Kasumi-1 (cell line): ENCODE measurements around the gene SLFN12L.
"Not testable (repeated sequence)": the region's sequence is repeated elsewhere in the genome, so short reads cannot be mapped to it uniquely, and the experiment has no call there.

ENCODE experiments used
- DNase-seq, 2 experiments: peaks; one replicate each; lab custom pipeline; 2025; lab: John Stamatoyannopoulos, UW

Gene SLFN12L

GRCh38 chr17:35542990-35543389 lies 5.5 kb upstream of the SLFN12L start:
- peak in 1 of 2 experiments; percentile 46 for DNase-seq

GRCh38 chr17:35541434-35541833 lies 4.0 kb upstream of the SLFN12L start:
- no peak for DNase-seq

DNA sequence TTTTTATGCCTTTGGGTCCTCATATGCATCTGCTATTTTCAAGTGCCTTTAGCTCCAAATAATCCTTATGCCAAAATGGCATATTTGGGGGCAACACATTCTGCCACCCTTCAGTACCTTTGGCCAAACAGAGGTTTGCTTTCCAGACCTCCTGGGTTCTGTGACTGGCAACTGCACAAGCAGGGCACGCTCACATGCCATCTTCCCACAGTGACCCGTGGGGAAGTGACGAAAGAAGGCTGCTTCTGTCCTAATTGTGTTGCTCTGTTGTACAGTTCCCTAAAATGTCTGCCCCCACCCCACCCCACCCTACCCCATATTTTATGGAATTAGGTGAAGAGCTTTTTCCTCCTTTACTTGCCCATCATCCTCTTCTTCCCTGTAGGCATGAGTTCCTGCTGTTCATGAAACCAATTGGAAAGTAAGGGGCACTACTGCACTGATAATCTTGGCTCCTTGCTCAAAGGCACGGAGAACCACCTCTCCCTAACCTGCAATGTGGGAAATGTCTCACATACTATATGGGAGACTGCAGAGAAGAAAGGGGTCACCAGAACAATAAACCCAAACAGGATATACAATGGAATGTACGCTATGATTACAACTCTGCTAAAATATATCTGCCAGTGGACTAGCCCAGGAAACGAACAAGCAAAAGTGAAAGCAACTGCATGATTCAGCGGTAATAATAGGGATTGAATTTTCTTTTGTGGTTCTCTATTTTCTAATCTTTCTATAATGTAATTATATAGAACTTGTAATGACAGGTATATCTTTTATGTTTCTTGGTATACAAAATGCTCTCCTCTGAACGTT lies 3.3 kb upstream of the SLFN12L start:
- peak; percentile 14 to 56 for DNase-seq

- DNase-seq, result no peak
These were observed 2.2 kb upstream of the SLFN12L start for GRCh38 chr17:35539659-35540026.

DNA sequence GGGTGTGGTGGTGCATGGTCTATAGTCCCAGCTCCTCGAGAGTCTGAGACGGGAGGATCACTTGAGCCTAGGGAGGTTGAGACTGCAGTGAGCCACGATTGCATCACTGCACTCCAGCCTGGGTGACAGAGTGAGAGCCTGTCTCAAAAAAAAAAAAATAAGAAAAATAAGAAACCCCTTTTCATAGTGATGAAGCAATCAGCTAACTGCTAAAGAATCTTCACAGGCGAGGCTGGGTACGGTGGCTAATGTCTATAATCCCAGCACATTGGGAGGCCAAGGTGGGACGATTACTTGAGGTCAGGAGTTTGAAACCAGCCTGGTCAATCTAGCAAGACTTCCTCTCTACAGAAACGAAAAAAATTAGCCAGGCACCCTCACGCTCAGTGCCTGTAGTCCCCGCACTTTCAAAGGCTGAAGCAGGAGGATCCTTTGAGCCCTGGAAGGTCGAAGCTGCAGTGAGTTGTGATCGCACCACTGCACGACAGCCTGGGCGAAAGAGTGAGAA lies 760 bp downstream of the SLFN12L start:
- no peak for DNase-seq

GRCh38 chr17:35535406-35535805 lies 2.1 kb downstream of the SLFN12L start:
- DNase-seq, result not testable (repeated sequence)

- DNase-seq, result no peak
These were observed 2.8 kb downstream of the SLFN12L start for GRCh38 chr17:35534576-35535093.

DNA sequence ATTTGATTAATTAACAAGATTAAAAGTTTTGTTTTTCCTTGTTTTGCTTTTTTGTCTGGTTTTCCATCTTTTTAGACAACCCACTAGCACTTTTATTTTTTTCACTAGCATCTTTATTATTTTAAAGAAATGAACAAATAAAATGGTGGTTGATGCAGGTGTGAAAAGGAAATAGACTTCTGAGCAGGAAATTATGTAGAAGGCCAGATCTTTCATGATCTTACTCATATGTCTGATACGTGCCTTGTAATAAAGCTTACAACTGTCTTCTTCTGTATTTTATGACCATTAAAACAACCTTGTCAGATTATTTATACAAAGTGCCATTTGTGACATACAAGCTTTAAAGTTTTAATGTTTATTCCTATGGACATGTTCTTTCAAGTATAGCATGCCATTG lies 6.3 kb downstream of the SLFN12L start:
- DNase-seq, result no peak

DNA sequence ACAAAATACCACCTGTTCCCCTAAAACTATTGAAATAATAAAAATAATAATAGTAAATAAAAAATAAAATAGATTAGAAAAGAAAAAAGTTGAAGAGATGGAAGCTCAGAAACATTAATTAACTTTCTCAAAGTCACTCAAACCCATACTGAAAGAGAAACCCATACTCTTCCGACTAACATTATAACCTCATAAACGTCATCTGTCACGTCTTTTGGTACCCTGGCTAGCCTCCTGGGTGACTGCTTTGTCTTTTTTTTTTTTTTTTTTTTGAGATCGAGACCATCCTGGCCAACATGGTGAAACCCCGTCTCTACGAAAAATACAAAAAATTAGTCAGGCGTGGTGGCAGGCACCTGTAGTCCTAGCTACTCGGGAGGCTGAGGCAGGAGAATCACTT lies 7.6 kb downstream of the SLFN12L start:
- DNase-seq, result no peak

DNA sequence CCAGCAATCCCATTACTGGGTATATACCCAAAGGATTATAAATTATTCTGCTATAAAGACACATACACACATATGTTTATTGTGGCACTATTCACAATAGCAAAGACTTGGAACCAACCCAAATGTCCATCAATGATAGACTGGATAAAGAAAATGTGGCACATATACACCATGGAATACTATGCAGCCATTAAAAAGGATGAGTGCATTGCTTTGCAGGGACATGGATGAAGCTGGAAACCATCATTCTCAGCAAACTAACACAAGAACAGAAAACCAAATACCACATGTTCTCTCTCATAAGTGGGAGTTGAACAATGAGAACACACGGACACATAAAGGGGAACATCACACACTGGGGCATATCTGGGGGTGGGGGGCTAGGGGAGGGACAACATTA lies 8.2 kb downstream of the SLFN12L start:
- DNase-seq, result not testable (repeated sequence)

- DNase-seq, result peak; percentile 36 to 47
These were observed 14.2 kb downstream of the SLFN12L start for GRCh38 chr17:35523296-35523695.

DNA sequence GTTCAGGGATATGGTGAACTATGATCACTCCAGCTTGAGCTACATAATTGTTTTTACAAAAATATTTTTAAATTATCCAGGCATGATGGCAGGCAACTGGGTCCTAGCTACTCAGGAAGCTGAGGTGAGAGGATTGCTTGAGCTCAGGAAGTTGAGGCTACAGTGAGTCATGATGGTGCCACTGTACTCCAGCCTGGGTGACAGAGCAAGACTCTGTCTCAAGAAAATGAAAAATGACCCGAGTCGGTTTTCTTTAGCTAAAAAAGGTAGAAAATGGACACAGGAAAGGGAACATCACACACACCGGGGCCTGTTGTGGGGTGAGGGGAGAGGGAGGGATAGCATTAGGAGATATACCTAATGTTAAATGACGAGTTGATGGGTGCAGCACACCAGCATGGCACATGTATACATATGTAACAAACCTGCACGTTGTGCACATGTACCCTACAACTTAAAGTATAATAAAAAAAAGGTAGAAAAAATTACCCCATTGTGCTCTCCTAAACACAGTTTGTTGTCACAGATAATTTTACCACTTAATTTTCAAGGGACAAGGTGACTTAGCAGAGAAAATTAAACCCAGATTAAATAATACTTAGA lies 15.7 kb downstream of the SLFN12L start:
- DNase-seq, result peak; percentile 74 to 84

DNA sequence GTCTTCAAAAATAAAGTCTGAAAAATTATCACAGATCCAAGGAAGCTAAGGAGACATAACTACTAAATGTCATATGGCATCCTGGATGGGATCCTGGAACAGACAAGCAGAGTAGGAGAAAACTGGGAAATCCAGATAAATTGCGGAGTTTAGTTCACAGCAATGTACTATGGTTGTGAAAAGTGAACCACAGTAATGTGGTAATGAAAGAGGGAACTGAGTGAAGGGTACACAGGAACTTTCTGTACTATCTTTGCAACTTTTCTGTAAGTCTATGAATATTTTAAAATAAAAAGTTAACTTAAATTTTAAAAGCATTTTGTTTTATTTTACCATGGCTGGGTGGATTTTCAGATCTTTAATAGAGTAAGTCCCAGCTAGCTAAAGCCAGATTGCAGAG lies 16.3 kb downstream of the SLFN12L start:
- DNase-seq, result peak; percentile 33 to 49

DNA sequence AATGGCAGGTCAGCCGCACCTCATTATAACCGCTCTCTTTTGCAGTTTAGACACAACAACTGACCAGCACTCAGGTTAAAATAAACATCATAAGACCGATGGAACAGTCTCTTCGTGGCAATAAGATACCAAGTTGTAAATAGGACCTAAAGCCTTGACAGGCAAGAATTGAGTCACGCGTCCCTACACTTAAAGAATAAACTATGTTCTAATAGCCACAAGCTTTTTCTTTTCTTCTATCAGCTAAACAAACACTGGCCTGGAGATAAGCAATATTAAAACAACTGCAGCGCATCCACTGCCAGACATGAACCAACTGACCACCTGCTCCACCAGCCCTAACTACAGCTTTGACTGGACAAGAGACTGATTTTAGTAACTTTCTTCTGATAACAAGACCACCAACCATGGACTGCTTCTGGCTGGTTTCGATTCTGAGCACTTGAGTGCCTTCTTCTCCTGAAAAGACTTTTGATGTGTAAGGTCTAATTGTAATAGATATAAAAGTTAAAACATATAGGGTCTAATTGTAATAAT lies 17.5 kb downstream of the SLFN12L start:
- no peak for DNase-seq

GRCh38 chr17:35519439-35519838 lies 18.0 kb downstream of the SLFN12L start:
- no peak for DNase-seq

DNA sequence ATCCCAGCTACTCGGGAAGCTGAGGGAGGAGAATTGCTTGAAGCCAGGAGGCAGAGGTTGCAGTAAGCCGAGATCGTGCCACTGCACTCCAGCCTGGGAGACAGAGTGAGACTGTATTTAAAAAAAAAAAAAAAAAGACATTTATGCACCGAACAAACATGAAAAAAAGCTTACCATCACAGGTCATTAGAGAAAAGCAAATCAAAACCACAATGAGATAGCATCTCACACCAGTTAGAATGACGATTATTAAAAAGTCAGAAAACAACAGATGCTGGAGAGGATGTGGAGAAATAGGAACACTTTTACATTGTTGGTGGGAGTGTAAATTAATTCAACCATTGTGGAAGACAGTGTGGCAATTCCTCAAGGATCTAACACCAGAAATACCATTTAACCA lies 19.0 kb downstream of the SLFN12L start:
- DNase-seq, result not testable (repeated sequence)

GRCh38 chr17:35515027-35515426 lies 22.5 kb downstream of the SLFN12L start:
- no peak for DNase-seq

GRCh38 chr17:35514564-35514963 lies 22.9 kb downstream of the SLFN12L start:
- DNase-seq, result no peak

DNA sequence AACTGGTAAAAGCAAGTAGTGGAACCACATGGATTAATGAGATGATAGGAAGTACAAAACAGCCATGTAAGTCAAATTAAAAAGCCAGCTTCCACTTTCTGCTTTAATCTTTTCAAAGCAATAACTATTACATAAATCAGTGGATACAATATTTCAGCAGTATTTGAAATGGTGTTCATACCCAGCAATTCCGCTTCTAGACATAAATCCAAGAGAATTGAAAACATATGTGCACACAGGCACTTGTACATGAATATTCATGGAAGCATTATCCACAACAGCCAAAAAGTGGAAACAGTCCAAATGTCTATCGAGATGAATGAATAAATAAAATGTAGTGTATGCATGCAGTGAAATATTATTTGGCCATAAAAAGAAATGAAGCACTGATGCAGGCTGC lies 27.4 kb downstream of the SLFN12L start:
- DNase-seq, result no peak

DNA sequence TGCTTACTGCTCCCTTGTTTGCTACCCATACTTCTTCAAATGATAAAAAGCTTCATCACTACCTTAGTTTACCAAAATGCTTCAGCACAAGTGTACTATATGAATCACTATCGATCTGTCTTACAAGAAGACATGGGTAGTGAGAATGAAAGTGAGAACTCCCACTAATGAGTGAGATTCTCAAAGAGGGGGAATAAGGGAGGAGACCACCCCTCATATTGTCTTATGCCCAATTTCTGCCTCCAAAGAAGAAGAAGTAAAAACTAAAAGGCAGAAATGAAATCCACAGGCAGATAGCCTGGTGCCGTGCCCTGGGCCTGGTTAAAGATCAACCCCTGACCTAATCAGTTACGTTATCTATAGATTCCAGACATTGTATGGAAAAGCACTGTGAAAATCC lies 29.8 kb downstream of the SLFN12L start:
- DNase-seq, result not testable (repeated sequence)

DNA sequence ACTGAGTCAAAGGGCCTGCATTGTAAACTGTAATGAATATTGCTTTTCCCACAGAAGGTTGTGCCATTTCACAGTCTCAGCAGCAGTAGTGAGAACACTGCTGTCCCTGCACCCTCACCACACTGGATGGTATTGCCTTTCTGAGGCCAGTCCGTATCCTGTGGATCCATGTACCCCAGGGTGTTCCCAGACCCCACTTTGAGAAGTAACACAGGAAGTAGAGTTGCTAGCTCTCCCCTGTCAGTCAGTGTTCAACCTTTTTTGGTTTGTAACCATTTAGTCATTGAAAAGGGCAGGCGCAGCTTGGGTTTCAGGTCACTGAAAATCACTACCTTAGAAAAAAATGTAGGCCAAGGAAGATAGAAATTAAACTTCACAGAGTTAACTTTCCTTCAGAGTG lies 37.9 kb downstream of the SLFN12L start:
- DNase-seq, result no peak

- no peak for DNase-seq
These were observed 38.9 kb downstream of the SLFN12L start for GRCh38 chr17:35498448-35499178.
